ENCODE measurements around the gene TRIP13.

Gene TRIP13

DNA sequence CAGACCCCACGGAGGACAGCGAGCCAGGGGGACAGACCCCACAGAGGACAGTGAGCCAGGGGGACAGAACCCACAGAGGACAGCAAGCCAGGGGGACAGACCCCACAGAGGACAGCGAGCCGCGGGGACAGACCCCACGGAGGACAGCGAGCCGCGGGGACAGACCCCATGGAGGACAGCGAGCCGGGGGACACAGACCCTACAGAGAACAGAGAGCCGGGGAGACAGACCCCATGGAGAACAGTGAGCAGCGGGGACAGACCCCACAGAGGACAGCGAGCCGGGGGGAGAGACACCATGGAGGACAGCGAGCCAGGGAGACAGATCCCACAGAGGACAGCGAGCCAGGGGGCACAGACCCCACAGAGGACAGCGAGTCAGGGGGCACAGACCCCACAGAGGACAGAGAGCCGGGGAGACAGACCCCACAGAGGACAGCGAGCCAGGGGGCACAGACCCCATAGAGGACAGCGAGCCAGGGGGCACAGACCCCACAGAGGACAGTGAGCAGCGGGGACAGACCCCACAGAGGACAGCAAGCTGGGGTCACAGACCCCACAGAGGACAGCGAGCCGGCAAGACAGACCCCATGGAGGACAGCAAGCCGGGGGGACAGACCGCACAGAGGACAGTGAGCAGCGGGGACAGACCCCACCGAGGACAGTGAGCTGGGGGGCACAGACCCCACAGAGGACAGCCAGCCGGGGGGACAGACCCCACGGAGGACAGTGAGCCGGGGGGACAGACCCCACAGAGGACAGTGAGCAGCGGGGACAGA lies 37.5 kb upstream of the TRIP13 start:
- no peak for DNase-seq

DNA sequence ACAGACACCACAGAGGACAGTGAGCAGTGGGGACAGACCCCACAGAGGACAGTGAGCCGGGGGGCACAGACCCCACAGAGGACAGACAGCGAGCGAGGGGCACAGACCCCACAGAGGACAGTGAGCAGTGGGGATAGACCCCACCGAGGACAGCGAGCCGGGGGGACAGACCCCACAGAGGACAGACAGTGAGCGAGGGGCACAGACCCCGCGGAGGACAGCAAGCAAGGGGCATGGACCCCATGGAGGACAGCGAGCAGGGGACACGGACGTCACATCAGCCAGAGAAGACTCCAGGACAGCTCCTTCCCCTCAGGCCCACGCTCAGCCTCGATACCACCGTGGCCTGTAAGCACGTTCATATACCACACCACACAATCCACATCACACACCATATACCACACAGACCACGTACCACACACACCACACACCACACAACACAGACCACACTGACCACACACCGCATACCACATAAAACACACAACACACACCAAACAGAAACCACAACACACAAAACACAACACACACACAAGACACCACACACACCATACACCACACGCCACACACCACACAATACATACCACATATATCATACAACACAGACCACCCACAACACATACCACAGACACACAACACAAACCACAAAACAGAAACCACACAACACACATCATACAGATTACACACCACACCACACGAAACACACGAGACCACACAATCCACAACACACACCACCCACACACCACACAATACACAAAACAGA lies 36.7 kb upstream of the TRIP13 start:
- no peak for DNase-seq

DNA sequence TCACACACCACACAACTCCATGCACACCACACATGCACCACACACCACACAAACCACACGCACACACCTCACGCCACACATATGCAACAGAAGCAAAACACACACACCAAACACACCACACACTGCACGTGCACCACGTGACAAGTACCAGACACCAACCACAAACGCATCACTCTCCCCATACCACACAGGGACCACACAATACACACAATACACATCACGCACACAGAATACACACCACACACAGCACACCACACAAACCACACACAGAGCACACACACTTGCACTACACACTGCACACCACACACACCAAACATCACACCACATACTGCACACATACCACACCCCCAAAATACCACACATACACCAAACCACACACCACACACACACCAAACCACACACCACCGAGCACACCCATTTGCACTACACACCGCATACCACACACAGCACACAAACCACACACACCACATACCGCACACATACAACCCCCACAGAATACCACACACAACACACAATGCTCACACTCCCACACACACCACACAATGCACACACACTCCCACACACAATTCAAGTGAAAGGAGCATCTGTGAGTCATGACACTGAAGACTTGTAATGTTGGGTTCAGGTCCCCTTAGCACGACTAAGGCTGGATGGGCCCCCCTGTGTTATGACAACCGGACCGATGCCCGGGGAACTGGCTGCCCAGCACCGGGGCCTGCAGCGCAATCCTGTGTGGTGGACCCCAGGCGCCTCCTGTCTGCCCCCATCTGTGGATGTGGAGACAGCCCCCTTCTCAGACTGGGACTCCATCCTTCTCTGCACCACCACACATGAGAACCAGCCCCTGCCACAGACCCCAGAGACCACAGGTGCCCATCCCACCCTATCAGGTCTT lies 35.9 kb upstream of the TRIP13 start:
- no peak for DNase-seq

GRCh38 chr5:858726-859125 lies 34.0 kb upstream of the TRIP13 start:
- no peak for DNase-seq

GRCh38 chr5:859391-859790 lies 33.3 kb upstream of the TRIP13 start:
- DNase-seq, result no peak

DNA sequence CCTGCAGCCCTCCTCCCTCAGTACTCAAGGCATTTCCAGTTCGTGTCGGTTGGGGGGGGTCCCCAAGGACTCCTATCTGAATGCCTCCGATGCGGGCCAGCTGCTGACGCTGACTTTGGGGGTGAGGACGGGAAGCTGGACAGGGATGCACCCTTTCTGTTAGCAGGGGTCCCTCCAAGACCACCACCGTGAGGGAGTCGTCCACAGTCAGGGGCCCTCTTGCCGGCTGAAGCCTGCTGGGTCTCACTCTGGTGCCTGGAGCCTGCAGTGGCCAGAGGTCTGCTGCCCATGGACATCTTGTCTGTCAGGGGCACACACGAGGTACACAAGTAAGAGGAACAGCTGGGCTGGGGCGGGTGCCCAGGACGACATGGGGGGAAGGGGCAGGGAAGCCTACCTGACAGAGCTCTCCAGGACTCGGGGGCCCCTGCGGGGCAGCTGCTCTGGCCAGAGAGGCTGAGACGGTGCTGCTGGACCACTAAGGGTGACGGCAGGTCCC lies 32.8 kb upstream of the TRIP13 start:
- DNase-seq, result no peak

DNA sequence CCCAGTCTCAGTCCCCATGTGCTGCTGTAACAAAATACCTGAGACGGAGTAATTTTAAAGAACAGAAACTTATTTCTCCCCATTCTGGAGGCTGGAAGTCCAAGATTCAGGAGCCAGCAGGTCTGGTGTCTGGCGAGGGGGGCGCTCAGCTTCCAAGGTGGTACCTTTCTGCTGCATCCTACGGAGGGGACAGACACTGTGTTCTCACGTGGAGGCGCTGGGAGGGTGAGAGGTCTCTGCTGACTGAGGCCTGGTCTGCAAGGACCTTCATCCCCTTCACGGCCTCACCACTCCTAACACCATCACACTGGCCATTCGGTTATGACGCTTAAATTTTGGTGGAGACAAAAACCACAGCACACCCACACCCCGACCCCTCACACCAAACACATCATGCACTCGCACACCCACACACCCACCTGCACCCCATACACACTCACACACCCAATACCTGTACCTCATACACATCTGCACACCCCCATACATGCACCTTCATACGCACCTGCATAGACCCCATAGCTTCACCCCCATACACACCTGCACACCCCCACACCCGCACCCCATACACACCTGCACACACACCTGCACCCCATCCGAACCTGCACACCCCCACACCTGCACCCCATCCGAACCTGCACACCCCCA lies 32.1 kb upstream of the TRIP13 start:
- DNase-seq, result no peak

DNA sequence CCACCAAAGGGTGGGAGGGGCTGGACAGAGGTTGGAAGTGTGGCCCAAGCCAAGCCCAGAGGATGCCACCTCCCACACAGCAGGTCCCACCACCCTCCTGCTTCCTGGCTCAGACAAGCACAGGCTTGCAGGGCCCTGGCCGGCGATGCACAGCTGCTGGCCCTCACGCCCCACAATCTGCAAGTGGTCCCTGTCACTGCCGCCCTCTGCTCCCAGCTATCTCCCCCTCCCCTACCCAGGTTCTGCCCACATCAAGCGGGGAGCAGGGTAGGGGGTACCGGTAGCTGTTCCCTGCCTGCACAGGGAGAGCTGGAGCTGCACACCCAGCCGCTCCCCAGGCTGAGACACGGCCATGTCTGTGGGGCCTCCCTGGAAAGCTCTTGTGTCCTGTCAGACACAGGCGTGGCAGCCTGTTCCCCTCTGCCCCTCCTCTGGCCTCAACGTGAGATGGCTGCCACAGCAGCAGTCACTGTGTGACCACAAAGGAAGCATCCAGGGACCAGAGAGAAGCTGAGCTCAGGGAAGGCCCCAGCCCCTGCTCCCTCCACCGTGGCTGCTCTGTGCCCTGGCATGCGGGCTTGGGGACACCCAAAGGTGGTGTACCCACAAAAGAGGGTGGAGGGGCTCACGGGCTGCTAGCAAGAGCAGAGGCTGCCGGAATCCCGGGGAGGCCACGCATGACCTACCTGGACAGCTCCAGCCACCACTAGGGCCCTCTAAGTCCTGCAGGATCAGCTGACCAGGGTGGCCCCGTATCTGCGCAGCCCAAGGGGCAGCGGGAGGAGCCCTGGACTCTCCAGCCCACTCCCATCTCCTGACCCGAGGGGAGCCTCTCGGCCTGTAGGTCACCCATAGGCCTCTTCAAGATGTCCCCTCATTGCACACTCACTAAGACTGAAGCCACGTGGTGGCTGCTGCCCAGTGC lies 31.0 kb upstream of the TRIP13 start:
- no peak for DNase-seq

- DNase-seq, result no peak
Measured at GRCh38 chr5:862367-863243, 30.1 kb upstream of the TRIP13 start.

- no peak for DNase-seq
Measured at GRCh38 chr5:863244-863805, 29.4 kb upstream of the TRIP13 start.

DNA sequence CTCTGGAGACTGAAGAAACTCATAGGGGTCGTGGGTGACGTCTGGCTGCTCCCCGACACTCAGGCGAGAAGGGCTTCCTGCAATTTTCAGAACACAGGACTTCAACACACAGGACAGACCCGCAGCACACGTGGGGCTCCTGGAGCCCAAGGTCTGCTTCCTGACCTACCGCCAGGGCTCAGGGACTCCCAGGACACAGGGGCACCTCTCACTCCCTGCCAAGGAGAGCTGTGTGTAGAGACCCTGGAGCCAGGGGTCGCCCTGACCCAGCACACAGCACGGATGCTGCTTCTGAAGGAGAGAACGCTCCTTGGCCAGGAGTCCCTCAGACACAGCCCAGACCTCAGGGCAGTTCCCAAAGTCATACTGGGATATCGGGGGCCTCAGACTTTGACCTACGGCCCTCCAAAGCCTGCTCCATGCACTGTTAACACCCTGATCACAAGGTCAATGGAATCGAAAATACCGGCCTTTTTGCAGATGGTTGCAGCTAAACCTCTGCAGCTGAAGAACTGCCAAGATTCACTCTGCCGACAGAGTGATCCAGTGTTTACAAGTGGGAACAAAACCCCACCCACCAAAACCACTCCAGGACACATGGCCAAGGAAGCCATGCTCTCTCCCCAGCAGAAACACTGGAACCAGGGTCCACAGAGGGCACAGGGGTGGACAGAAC lies 28.1 kb upstream of the TRIP13 start:
- DNase-seq, result no peak

GRCh38 chr5:865168-865521 lies 27.5 kb upstream of the TRIP13 start:
- DNase-seq, result no peak

DNA sequence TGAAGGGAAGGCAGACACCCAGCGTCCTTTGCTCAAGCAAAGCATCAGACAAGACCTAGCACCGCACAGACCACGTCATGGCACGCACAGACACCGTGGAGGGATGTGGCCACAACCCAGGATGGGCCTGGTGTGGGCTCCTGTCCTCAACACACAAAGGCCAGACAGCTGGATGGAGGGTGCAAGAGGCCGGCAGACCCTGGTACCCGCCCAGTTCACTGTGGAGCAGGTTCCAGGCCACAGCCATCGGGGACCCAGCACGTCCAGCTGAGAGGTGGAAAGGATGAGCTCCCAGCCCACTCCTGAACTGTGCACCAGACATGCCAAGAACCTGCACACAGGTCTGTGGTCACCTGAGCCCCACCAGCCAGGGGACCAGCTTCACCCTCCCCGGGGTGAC lies 26.9 kb upstream of the TRIP13 start:
- DNase-seq, result no peak

DNA sequence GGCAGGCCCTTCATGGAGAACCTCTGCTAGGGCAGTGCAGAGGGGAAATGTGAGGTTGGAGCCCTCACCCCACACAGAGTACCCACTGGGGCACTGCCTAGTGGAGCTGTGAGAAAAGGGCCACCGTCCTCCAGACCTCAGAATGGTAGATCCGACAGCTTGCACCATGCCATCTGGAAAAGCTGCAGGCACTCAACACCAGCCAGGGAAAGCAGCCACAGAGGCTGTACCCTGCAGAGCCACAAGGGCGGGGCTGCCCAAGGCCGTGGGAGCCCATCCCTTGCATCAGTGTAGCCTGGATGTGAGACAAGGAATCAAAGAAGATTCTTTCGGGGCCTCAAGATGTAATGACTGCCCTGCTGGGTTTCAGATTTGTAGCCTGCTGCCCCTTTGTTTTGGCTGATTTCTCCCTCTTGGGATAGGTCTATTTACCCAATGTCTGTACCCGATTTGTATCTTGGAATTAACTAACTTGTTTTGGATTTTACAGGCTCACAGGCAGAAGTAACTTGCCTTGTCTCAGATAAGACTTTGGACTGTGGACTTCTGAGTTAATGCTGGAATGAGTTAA lies 25.3 kb upstream of the TRIP13 start:
- DNase-seq, result no peak

DNA sequence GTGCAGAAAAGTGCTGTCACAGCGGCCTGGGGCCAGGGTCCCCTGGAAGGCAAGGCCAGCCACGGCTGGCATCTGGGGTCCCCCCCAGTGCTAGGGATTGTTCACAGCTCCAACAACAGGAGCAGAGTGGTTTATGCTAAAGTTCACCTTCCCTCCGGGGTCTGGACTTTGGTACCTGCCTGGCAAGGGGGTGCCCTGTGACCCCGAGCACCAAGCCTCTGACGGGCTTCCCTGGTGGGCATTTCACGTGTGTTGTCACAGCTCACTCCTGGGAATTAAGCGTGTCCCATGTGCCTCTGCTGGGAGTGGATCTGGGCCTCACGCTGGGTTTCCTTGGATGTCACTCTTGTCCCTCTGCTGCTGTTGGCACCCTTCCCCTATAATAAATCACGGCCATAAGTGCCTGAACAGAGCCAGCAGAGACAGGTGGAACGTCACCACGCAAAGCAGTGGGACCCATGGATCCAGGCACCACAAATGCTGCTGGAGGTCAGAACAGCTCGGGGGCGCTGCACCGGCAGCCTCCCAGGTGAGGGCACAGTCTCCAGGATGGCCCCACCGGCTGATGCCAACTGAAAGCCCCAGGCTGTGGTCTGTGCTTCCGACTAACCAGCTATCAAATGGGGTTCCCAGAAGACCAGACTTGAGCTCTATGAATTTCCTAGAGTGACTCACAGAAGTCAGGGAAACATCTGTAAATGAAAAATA lies 24.1 kb upstream of the TRIP13 start:
- DNase-seq, result no peak

DNA sequence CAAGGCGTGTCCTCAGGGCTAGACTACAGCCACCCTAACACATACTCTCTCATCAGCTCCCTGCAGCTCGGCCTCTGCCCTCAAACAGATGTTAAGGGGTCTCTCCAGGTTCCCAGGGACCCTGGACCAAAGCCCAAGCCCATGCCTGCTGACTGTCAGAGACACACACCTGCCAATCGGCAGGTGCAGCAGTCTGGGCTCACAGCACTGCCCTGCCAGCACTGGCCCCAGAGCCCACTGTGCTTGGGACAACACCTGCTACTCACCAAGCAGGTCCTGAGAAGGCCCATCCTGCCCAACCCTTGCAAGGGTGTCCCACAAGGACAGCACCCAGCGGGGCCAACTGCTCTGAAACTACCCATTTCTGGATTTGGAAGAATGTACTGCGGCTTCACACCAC lies 21.7 kb upstream of the TRIP13 start:
- DNase-seq, result no peak

- no peak for DNase-seq
Measured at GRCh38 chr5:871596-872298, 20.9 kb upstream of the TRIP13 start.

DNA sequence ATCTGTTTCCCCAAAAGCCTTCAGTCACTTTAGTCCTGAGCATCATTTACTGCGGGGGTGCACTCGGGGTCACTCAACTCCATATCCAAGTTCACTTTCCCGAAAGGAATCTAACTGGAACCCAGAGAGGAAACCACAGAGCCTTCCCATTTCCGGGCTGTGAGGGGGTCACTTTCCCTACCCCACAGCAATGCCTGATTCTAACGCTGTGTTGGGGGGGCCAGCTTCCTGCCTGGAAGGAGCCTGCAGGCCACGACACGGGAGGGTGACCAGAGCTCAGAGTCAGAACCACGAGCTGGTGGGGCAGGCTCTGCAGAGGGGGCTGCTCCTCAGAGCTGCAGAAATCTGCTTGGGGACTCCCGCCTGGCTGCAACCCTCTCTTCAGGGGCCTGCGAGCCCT lies 20.4 kb upstream of the TRIP13 start:
- DNase-seq, result no peak

All from NCI-H1105 (cell line).